K562 (cell line): ENCODE data around the gene ZNF613. TPM values are rescaled to one million over a fixed set of nuclear protein-coding genes. Genes with fewer than 3 reads are reported as not detected.

Experiments
- ZNF318 ChIP-seq, 2 experiments: fragments of 450-650 bp; IDR thresholded peaks; 2 replicates each; pipeline ENCODE4 v1.6.1; 2016; ENCODE audit warnings: mild to moderate bottlenecking in 2 of 2, borderline replicate concordance in 1 of 2, low read depth in 1 of 2, moderate library complexity in 1 of 2
- polyA plus RNA-seq, 8 experiments: library from polyadenylated mRNA; depleted of rRNA in 4 of 8; stranded (reverse) in 5 of 8; unstranded in 3 of 8; fragments of >200 nt; fragmentation: Nextera tagmentation in 2 of 8; fragmentation: Illumina TruSeq in 1 of 8; extraction: Ambion mirVana in 2 of 8; extraction: Trizol in 1 of 8; gene quantifications; 2 replicates each; pipeline versions ENCODE4 v1.2.1 to v1.2.3, GENCODE V29; 2011 to 2014; ENCODE audit warnings: inconsistent platforms in 1 of 8, missing spikeins in 1 of 8
- total RNA-seq, 7 experiments: library from RNA; depleted of rRNA in 6 of 7; stranded (reverse); fragments of >200 nt in 6 of 7; fragmentation: Illumina TruSeq in 2 of 7; extraction: Trizol in 2 of 7; gene quantifications; 2 replicates each; pipeline versions ENCODE4 v1.2.1 to v1.2.3, GENCODE V29; 2011 to 2021; ENCODE audit warnings: low replicate concordance in 1 of 7

Gene ZNF613
- total and polyA plus RNA-seq, 9 of the 15 experiments (the other 6 are each of a cell fraction or from before 2014, with no cell fraction given): 2.1 to 4.5 (median 2.7) TPM

DNA sequence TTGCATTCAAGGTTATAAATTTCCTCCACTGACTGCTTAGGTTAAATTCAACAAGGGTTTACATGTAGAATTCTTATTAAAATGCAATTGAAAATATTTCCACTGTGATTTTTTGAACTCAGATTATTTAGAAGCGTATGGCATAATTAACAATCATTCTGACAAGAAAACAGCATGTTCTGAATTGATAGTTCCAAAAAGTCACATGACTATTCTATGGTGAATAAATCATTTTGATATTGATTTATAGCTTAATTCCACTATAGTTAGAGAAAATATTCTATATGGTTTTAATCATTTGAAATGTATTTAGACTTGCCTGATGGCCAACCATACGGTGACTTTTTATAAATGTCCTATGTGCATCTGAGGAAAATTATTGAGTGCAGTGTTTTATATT lies 42.6 kb upstream of the ZNF613 start (continued):
- no peak for TF ChIP-seq ZNF318 (IDR thresholded peaks at IDR 0.05; ENCODE audit: borderline replicate concordance in 1 of 2, low read depth in 1 of 2)
